ENCODE results near the gene BOLA1. TPM values are rescaled to one million over a fixed set of nuclear protein-coding genes. Genes with fewer than 3 reads are reported as not detected.

The BOLA1 gene
- total and polyA plus RNA-seq, 2 donors (not counting 3 experiments of a cell fraction or from before 2014, with no cell fraction given) = 10.8 to 12.2 TPM

DNA sequence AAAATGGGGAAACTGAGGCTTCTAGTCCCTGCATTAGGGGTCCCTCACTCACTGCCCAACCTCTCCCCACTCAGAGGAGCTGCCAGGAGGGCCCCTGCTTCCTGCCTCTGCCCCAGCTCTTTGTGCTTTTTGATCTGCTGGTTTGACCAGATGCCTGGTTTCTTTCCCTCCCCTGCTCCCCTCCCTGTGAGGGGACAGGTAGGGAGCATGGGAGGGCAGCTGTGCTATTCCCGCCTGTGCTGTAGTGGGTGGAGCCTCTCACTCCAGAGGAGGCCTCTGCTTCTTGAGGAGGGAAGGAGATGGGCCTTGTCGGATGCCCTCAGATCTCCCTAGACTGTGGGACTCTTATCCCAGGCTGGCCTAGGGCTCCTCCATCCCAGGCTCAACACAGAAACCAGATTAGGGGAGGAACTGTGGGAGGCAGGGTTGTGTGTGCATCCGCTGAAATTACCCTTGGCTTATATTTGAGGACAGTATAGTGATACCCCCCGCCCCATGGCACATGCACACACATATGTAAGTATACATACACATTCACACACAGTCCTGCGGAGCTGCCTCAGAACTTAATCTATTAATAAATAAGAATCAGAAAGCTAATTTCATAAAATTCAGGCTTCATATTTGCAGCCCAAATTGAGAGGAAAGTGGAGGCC lies 4.6 kb downstream of the BOLA1 start:
- no peak for FAIRE-seq
- no TSS peak for BruUV-seq (replicated peaks)

More for the DNA sequence above, 4.6 kb downstream of the BOLA1 start:
- H3K36me3 ChIP-seq (ENCODE audit: control insufficient read depth in 2 of 2, extremely low read depth in 1 of 2, insufficient read depth in 2 of 2, low read length in 2 of 2) = no peaks in the 10 kb centered on the region
- no peak overlapping the region for H3K4me3 ChIP-seq (replicated peaks in 1 of 3; ENCODE audit: insufficient read depth in 1 of 3, low read depth in 1 of 3, low read length in 3 of 3)
- dilution Hi-C loops (cut with MboI; ENCODE audit: extremely low pct_ligation_motif_present, low sequenced_read_pairs) = no loop called here
- intact Hi-C loops (cut with micrococcal nuclease) = no loop called here
- CTCF ChIA-PET = no interaction called here
- H3K9me3 ChIP-seq (replicated peaks; ENCODE audit: control insufficient read depth, insufficient read depth, low read length) = no peaks in the 10 kb centered on the region
- no peak overlapping the region for H2AFZ ChIP-seq (ENCODE audit: low read depth, low read length)
- no peak for TF ChIP-seq FOS (IDR thresholded peaks at IDR 0.05; ENCODE audit: borderline replicate concordance, insufficient read depth, low read length)
- TF ChIP-seq, protein P1, sequence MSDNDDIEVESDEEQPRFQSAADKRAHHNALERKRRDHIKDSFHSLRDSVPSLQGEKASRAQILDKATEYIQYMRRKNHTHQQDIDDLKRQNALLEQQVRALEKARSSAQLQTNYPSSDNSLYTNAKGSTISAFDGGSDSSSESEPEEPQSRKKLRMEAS (IDR thresholded peaks at IDR 0.05; ENCODE audit: insufficient read depth, insufficient read length) = no peak
- TF ChIP-seq EZH2 (IDR thresholded peaks at IDR 0.05; ENCODE audit: borderline replicate concordance, low read depth, low read length, severe bottlenecking) = no peak
- no peak for TF ChIP-seq MYC (IDR thresholded peaks at IDR 0.05; ENCODE audit: low read depth, low read length)
- TF ChIP-seq POLR2AphosphoS5 (IDR thresholded peaks at IDR 0.05; ENCODE audit: insufficient read depth, low read depth, low read length) = no peak
- TF ChIP-seq POLR2A (IDR thresholded peaks at IDR 0.05; ENCODE audit: low read depth, low read length) = no peak
- no peak for TF ChIP-seq GATA2 (IDR thresholded peaks at IDR 0.05; ENCODE audit: insufficient read depth, insufficient read length, low read depth, low read length)
- TF ChIP-seq, protein P2, sequence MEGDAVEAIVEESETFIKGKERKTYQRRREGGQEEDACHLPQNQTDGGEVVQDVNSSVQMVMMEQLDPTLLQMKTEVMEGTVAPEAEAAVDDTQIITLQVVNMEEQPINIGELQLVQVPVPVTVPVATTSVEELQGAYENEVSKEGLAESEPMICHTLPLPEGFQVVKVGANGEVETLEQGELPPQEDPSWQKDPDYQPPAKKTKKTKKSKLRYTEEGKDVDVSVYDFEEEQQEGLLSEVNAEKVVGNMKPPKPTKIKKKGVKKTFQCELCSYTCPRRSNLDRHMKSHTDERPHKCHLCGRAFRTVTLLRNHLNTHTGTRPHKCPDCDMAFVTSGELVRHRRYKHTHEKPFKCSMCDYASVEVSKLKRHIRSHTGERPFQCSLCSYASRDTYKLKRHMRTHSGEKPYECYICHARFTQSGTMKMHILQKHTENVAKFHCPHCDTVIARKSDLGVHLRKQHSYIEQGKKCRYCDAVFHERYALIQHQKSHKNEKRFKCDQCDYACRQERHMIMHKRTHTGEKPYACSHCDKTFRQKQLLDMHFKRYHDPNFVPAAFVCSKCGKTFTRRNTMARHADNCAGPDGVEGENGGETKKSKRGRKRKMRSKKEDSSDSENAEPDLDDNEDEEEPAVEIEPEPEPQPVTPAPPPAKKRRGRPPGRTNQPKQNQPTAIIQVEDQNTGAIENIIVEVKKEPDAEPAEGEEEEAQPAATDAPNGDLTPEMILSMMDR (IDR thresholded peaks at IDR 0.05; ENCODE audit: extremely low read depth in 1 of 2, insufficient read depth in 1 of 2, low read depth in 1 of 2, low read length in 2 of 2) = no peak
- TF ChIP-seq JUN (IDR thresholded peaks at IDR 0.05; ENCODE audit: borderline replicate concordance, insufficient read depth, insufficient read length, low read depth) = no peak
- H3K27me3 ChIP-seq (ENCODE audit: control insufficient read depth in 2 of 2, insufficient read depth in 2 of 2, low read length in 2 of 2) = peaks cover 0 to 5% of the 10 kb centered on the region in 2 experiments
- no peaks in the 10 kb centered on the region for H3K79me2 ChIP-seq (ENCODE audit: control insufficient read depth, insufficient read depth, low read length)
- no peak for DNase-seq (ENCODE audit: low read depth, low spot score)
- H3K4me1 ChIP-seq (ENCODE audit: control insufficient read depth, extremely low read depth, insufficient read depth, low read length) = peaks cover 5% of the 10 kb centered on the region
- H4K20me1 ChIP-seq (replicated peaks; ENCODE audit: control insufficient read depth, extremely low read depth, insufficient read depth, low read length) = no peaks in the 10 kb centered on the region
- POLR2A ChIA-PET = no interaction called here
- H3K27ac ChIP-seq (ENCODE audit: insufficient read depth, low read depth, low read length) = no peak overlapping the region
- H3K9ac ChIP-seq (replicated peaks; ENCODE audit: extremely low read depth, insufficient read depth, low read length) = no peak overlapping the region
- H3K9me1 ChIP-seq (replicated peaks; ENCODE audit: control insufficient read depth, extremely low read depth, insufficient read depth, low read length) = no peaks in the 10 kb centered on the region
- H3K4me2 ChIP-seq (ENCODE audit: insufficient read depth, low read length) = no peak overlapping the region

Data from endothelial cell of umbilical vein (primary cell).